Fibroblast of lung (primary cell): ENCODE measurements around the gene PLTP. TPM values are rescaled to one million over a fixed set of nuclear protein-coding genes. Genes with fewer than 3 reads are reported as not detected.

Experiments used
- DNase-seq, 2 donors: peaks; one replicate each; pipeline versions ENCODE4 v3.0.0 to v3.0.0-alpha.2; 2010; ENCODE audit warnings: low read depth in 2 of 2
- H2AFZ ChIP-seq: 2 replicates; pipeline ENCODE4 v1.5.1; 2012; ENCODE audit warnings: low read length, control low read depth, inconsistent platforms
- H3K27ac ChIP-seq: 2 replicates; pipeline ENCODE4 v1.5.1; 2011; ENCODE audit warnings: low read length, control low read depth; ENCODE audit not compliant: insufficient read depth
- H3K27me3 ChIP-seq: 2 replicates; pipeline ENCODE4 v1.5.1; 2011; ENCODE audit warnings: mild to moderate bottlenecking, low read length; ENCODE audit not compliant: control insufficient read depth, insufficient read depth
- H3K36me3 ChIP-seq: 2 replicates; pipeline ENCODE4 v1.5.1; 2011; ENCODE audit warnings: low read length; ENCODE audit not compliant: control insufficient read depth, insufficient read depth
- H3K4me1 ChIP-seq: 2 replicates; pipeline ENCODE4 v1.5.1; 2011; ENCODE audit warnings: low read length; ENCODE audit not compliant: control insufficient read depth, insufficient read depth; ENCODE audit errors: extremely low read depth
- H3K4me2 ChIP-seq: 2 replicates; pipeline ENCODE4 v1.5.1; 2011; ENCODE audit warnings: low read length, control low read depth; ENCODE audit not compliant: insufficient read depth; ENCODE audit errors: extremely low read depth
- H3K4me3 ChIP-seq, 4 experiments: fragments of 200-600 bp in 1 of 4; sonication (generic) in 1 of 4; replicated peaks in 1 of 4; 2 replicates each; pipeline ENCODE4 v1.5.1; 2011 to 2016; ENCODE audit warnings: low read length in 4 of 4, low read depth in 3 of 4, mild to moderate bottlenecking in 3 of 4, control low read depth in 2 of 4, inconsistent platforms in 1 of 4, mixed read lengths in 1 of 4; ENCODE audit not compliant: insufficient read depth in 1 of 4; ENCODE audit errors: control extremely low read depth in 1 of 4
- H3K79me2 ChIP-seq: 2 replicates; pipeline ENCODE4 v1.5.1; 2012; ENCODE audit warnings: mild to moderate bottlenecking, low read length, inconsistent platforms; ENCODE audit not compliant: control insufficient read depth, insufficient read depth
- H3K9ac ChIP-seq: 2 replicates; pipeline ENCODE4 v1.5.1; 2011; ENCODE audit warnings: mild to moderate bottlenecking, low read length, control low read depth; ENCODE audit not compliant: insufficient read depth
- H3K9me3 ChIP-seq: 2 replicates; pipeline ENCODE4 v1.5.1; 2012; ENCODE audit warnings: low read depth, low read length; ENCODE audit not compliant: control insufficient read depth, insufficient read depth
- H4K20me1 ChIP-seq: 2 replicates; pipeline ENCODE4 v1.5.1; 2011; ENCODE audit warnings: low read length; ENCODE audit not compliant: control insufficient read depth, insufficient read depth; ENCODE audit errors: extremely low read depth
- EZH2 ChIP-seq: IDR thresholded peaks from 2 replicates; pipeline ENCODE4 v1.5.1; 2012; ENCODE audit warnings: low read length, control low read depth, mild to moderate bottlenecking; ENCODE audit errors: missing control alignments
- polyA plus RNA-seq, 2 donors: library from polyadenylated mRNA; depleted of rRNA in 1 of 2; stranded (reverse) in 1 of 2; unstranded in 1 of 2; fragments of >200 nt; gene quantifications; 2 replicates each; pipeline ENCODE4 v1.2.1, GENCODE V29; 2011 to 2012; ENCODE audit warnings: missing spikeins in 1 of 2
- total RNA-seq: library from RNA; depleted of rRNA; stranded (reverse); fragments of >200 nt; gene quantifications from 2 replicates; pipeline ENCODE4 v1.2.1, GENCODE V29; 2014
- TF ChIP-seq, protein P1 (sequence below), 2 donors: IDR thresholded peaks in 1 of 2; conservative IDR thresholded peaks in 1 of 2; 1 replicate in 1 of 2; 2 replicates in 1 of 2; pipeline ENCODE4 v1.5.1; 2011 to 2012; ENCODE audit warnings: low read length in 2 of 2, control low read depth in 1 of 2, inconsistent platforms in 1 of 2, low read depth in 1 of 2, mild to moderate bottlenecking in 1 of 2

The PLTP gene
- total and polyA plus RNA-seq, 2 donors (not counting 1 experiment from before 2014, with no cell fraction given): 63.1 to 110 TPM

DNA sequence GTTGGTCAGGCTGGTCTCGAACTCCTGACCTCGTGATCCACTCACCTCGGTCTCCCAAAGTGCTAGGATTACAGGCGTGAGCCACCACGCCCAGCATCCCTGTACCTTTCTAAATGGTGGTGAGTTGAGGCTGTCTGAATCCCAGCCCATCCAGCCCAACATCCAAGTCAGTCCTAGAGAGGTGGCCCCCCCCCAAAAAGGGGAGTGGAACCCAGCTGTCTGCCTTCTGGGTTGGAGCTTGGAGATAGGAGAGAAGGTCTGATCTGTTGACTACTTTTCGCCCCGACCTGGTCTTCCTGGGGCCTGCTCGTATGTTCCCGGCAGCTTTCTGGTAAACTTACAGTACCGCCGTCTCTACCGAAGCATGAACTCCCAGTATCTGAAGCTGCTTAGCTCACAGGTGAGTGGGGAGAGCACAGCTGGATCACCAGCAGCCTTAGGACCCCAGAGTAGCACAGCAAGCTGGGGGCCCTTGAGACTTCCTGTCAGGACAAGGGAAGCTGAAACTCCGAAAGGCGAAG is 15.3 kb downstream of the PLTP start:
- H3K4me1 ChIP-seq: peaks cover 8% of the 10 kb centered on the region
- DNase-seq: no peak
- no peak overlapping the region for H3K4me2 ChIP-seq
- no peak overlapping the region for H3K27ac ChIP-seq
- peaks cover 32% of the 10 kb centered on the region for H3K36me3 ChIP-seq
- H3K9me3 ChIP-seq: no peaks in the 10 kb centered on the region
- H3K9ac ChIP-seq: no peak overlapping the region
- H2AFZ ChIP-seq: no peak overlapping the region
- peaks cover 8% of the 10 kb centered on the region for H3K79me2 ChIP-seq
- H3K27me3 ChIP-seq: no peaks in the 10 kb centered on the region
- TF ChIP-seq EZH2: no peak
- TF ChIP-seq, protein P1, sequence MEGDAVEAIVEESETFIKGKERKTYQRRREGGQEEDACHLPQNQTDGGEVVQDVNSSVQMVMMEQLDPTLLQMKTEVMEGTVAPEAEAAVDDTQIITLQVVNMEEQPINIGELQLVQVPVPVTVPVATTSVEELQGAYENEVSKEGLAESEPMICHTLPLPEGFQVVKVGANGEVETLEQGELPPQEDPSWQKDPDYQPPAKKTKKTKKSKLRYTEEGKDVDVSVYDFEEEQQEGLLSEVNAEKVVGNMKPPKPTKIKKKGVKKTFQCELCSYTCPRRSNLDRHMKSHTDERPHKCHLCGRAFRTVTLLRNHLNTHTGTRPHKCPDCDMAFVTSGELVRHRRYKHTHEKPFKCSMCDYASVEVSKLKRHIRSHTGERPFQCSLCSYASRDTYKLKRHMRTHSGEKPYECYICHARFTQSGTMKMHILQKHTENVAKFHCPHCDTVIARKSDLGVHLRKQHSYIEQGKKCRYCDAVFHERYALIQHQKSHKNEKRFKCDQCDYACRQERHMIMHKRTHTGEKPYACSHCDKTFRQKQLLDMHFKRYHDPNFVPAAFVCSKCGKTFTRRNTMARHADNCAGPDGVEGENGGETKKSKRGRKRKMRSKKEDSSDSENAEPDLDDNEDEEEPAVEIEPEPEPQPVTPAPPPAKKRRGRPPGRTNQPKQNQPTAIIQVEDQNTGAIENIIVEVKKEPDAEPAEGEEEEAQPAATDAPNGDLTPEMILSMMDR (conservative IDR thresholded peaks at IDR 0.05 in 1 of 2, IDR thresholded peaks at IDR 0.05 in 1 of 2; ENCODE audit: low read depth in 1 of 2, low read length in 2 of 2): no peak
- H4K20me1 ChIP-seq: no peaks in the 10 kb centered on the region
- H3K4me3 ChIP-seq: no peak overlapping the region

DNA sequence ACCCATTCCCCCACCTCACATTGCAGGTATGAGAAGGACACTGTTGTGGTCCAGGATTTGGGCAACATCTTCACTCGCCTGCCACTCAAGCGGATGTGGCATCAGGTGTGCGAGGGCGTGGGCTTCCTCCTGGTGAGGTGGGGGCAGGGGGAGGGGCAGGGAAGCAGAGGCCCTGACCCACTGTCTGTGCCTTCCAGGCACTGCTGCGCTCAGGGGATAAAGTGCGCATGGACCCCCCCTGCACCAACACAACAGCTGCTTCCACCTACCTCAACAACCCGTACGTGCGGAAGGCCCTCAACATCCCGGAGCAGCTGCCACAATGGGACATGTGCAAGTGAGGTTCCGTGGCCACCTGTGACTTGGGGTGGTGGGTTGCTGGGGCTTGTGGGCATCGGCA is 17.2 kb downstream of the PLTP start:
- H3K27me3 ChIP-seq: no peaks in the 10 kb centered on the region
- no peaks in the 10 kb centered on the region for H4K20me1 ChIP-seq
- DNase-seq: no peak
- no peak overlapping the region for H3K9ac ChIP-seq
- H3K4me2 ChIP-seq: no peak overlapping the region
- no peak overlapping the region for H3K27ac ChIP-seq
- H3K36me3 ChIP-seq: peaks cover 29% of the 10 kb centered on the region
- no peak overlapping the region for H2AFZ ChIP-seq
- TF ChIP-seq, protein P1 (conservative IDR thresholded peaks at IDR 0.05 in 1 of 2, IDR thresholded peaks at IDR 0.05 in 1 of 2; ENCODE audit: low read depth in 1 of 2, low read length in 2 of 2): no peak
- TF ChIP-seq EZH2: no peak
- peaks cover 8% of the 10 kb centered on the region for H3K4me1 ChIP-seq
- peaks cover 11% of the 10 kb centered on the region for H3K79me2 ChIP-seq
- no peak overlapping the region for H3K4me3 ChIP-seq
- no peaks in the 10 kb centered on the region for H3K9me3 ChIP-seq

DNA sequence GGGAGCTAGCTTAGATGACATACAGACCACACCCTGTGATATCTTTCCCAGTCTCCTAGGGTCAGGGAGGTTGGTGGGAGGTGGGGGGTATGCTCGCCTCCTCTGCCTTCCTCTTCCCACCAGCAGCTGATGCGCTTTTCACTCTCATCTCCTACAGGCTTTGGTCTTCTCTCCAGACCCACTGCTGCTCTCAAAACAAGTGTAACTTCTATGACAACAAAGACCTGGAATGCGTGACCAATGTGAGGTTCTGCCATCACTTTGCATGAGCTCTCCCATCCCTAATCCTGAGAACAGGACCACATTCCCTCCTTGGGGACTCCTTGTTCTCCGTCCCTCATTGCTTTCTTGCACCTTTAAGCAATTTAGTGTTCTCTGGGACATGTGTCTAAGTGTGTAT is 18.1 kb downstream of the PLTP start:
- Histone ChIP-seq H3K4me2 (no peak overlapping the region), H2AFZ (no peak overlapping the region), H3K36me3 (peaks cover 25% of the 10 kb centered on the region), H3K4me1 (peaks cover 8% of the 10 kb centered on the region), H3K79me2 (peaks cover 11% of the 10 kb centered on the region), H4K20me1 (no peaks in the 10 kb centered on the region), H3K9me3 (no peaks in the 10 kb centered on the region), H3K27ac (no peak overlapping the region), H3K27me3 (no peaks in the 10 kb centered on the region), H3K4me3 (peak overlapping the region in 1 of 4 experiments; percentile 7), H3K9ac (no peak overlapping the region)
- TF ChIP-seq EZH2: no peak
- TF ChIP-seq, protein P1 (conservative IDR thresholded peaks at IDR 0.05 in 1 of 2, IDR thresholded peaks at IDR 0.05 in 1 of 2; ENCODE audit: low read depth in 1 of 2, low read length in 2 of 2): no peak
- DNase-seq: no peak
